GM10847 (cell line): ENCODE data around the gene NAPB.

Experiments
- POLR2A ChIP-seq: IDR thresholded peaks from 2 replicates; pipeline ENCODE4 v1.6.1; 2011; ENCODE audit not compliant: insufficient read length; ENCODE audit errors: extremely low read depth

NAPB gene

GRCh38 chr20:23417861-23418260, 3.4 kb downstream of the NAPB start:
- TF ChIP-seq POLR2A, result no peak

GRCh38 chr20:23415959-23416583, 5.2 kb downstream of the NAPB start:
- TF ChIP-seq POLR2A, result no peak

GRCh38 chr20:23415555-23415954, 5.7 kb downstream of the NAPB start:
- TF ChIP-seq POLR2A, result no peak

GRCh38 chr20:23414526-23415188, 6.6 kb downstream of the NAPB start:
- TF ChIP-seq POLR2A, result no peak

DNA sequence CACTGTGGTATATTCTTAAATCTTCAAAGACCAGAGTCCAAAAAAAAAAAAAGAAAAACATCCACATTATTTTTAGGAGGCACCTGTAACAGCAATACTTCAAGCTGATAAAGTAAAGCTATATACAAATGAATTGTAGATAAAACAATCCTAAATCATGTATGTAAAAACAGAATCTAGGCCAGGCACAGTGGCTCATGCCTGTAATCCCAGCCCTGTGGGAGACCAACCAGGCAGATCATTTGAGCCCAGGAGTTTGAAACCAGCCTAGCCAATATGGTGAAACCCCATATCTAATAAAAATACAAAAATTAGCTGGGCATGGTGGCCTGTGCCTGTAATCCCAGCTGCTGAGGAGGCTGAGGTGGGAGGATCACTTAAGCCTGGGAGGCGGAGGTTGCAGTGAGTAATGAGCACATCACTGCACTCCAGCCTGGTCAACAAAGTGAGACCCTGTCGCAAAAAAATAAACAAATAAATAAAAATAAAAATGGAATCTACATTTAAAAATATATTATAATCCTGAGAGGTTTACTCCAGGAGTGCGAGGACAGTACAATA, 7.3 kb downstream of the NAPB start:
- no peak for TF ChIP-seq POLR2A

DNA sequence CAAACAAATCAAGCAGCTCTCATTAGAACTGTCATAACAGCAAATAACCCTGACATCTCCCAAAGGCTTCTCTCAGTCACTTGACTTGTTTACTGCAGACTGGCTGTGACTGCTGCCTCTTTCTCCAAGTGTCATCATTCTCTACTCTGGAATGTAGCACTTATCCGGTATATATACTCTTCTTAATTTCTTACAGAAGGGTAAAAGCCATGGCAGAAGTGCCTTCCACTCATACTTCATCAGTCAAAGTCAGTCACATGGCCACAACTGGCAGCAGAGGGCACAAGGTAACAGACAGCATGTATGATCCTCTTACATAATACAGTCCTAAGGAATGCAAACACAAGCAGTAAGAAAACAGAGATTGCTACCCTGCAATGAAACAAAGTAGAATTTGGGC, 9.3 kb downstream of the NAPB start:
- no peak for TF ChIP-seq POLR2A

DNA sequence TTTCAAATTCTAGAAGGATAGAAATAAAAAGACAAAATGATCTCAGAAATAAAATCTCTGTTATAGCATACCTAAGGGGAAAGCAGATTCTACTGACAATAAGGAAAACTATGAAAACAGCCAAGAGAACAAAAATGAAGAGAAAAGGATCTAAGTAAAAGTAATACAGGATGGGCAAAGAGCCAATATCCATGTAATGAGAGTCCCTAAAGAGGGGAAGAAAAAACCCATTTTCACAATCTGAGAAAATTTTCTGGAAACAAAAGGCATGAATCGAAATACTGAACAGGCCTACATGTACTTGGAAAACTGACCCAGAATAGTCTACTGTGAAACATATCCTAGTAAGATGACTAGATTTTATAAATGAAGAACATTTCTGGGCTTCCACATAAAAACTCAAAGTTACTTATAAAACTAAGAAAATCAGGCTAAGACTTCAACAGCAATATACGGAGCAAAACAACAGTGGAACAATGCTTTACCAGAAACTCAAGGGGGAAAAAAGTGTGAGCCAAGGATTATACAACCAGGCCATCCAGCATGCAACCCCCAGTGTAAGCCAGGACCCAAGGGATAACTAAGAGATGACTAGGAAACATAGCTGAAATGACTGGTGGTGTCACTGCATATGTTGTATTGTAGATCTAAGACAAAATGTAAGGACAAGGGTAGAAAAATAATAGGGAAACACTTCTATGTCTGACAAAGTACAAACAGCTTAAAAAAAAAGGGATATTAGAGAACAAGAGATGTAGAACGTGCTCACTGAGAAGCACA, 10.2 kb downstream of the NAPB start:
- TF ChIP-seq POLR2A, result no peak

- TF ChIP-seq POLR2A, result no peak
Observed at GRCh38 chr20:23409800-23410199, 11.5 kb downstream of the NAPB start.

DNA sequence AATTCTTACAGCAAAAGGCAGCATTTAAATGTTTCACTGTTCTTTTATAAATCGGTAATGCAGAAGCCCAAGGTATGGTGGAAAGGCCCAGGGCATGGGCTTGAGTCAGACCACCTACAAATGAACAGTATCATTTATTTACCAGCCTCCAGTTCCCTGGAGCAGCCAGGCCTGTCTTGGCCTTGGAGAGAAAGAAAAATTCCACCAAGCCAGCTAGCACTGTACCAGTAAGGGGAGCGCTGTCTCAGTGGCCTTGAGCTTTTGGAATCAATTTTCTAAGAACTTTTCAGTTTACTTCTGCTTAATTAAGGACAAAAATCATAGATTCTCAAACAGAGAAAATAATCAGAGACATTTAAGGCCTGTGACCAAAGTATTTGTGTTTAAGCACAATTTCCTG, 12.3 kb downstream of the NAPB start:
- TF ChIP-seq POLR2A, result no peak

DNA sequence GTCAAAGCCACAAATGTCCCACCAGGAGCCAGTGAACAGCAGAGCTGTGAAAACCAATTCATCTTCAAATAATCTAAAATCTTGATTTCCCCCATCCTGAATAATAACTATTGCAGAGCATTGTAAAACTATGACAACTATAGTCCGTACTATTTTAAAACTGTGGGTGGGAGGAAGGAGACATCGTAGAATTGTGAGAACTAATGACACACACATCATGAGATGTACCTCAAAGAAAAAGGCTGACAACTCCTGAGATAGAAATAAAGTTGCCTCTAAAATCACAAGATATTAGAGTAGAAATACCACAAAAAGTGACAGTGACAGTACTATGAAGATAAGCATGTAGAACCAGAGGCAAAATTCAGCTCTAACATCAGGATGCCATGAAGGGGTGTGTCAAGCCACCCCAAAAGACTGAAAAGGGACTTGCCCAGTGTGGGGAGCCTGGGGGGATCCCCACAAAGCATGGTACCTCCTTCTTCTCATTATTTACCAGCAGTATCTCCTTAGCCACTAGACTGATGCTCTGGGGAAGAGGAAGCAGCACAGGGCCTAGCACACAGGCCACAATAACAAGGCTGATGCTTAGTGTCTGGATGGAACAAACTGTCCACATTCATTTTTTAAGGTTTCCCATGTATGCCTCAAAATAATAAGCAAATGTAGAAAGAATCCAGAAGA, 13.4 kb downstream of the NAPB start:
- TF ChIP-seq POLR2A, result no peak

- TF ChIP-seq POLR2A, result no peak
Observed at GRCh38 chr20:23406880-23407279, 14.4 kb downstream of the NAPB start.

DNA sequence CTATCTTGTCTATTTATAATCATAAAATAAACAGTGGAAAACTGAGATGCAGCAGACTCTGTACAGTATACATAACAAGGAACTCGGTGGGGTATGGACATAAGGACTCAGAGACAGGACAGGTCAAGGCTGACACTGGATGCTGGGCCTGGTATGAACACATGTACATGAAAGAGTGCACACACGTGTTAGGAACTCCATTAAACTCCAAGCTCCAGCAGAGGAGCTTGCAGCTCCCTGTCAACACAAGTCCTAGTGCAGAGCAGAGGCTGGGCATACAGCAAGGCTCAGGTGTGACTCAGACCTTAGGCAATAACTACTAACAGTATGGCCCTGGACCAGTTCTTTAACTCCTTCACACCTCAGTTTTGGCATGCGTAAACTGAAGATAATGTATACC, 17.1 kb downstream of the NAPB start:
- no peak for TF ChIP-seq POLR2A

- no peak for TF ChIP-seq POLR2A
Observed at GRCh38 chr20:23403751-23404150, 17.5 kb downstream of the NAPB start.

DNA sequence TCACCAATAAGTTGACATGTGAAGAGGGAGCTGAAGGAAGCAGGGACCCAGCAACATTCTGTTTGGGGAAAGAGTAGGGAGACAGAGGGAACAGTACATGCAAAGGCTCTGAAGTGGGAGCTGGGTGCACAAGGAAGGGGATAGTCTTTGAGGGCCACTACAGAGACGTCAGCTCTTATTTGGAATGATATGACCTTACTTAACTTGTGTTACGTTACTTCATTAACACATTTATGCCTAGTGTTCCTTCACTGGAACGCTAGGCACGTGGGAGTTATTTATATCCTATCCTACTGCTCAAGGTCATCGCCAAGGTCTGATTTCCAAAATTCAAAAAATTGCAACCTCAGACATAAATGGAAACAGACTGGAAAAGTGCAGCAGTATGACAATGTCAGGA, 20.2 kb downstream of the NAPB start:
- no peak for TF ChIP-seq POLR2A

DNA sequence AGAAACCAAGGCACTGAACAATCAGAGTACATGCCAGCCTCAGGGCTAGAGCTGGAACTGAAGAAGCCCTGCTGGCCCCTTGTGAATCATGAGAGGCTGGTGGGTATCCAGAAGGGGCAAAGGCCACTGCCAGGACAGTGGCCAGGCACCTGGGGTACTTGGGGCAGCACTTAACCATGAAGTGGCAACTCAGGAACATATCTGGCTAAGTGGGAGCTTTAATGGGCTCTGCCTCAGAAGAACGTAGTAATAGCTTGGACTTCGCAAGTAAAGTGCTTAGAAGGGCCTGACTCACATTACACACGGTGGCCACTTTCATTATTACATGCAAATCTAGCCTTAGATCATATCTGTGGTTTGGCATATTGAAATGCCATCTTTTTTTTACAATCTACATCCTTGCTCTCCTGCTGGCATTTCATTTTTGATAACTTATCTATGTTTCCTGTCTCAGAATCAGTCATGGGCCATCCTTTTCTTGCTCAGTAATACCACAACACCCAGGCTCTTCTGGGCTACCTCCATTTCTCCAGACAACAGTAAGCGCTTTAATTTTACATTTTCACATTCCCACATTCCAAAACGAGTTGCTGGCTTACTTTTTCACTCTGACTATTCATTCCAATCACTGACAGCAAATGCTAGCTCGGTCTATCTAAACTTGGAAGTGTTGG, 21.6 kb downstream of the NAPB start:
- no peak for TF ChIP-seq POLR2A
